A549 (cell line): Measurements from ENCODE around the gene USP24. TPM values are rescaled to one million over a fixed set of nuclear protein-coding genes. Genes with fewer than 3 reads are reported as not detected.

Experiments
- ATAC-seq, 2 experiments: fragments of 200-7000 bp in 1 of 2; fragments of >200 bp in 1 of 2; cut with Nextera tagmentation in 1 of 2; cut with Tn5 transposase in 1 of 2; 3 replicates each; pipeline versions ENCODE4 v1.8.0 to v1.9.1; 2018 to 2020; ENCODE audit warnings: mild to moderate bottlenecking in 1 of 2, moderate library complexity in 1 of 2
- CTCF ChIA-PET: fragments of 300-600 bp; sonication (Branson Sonifier 250); formaldehyde crosslinking; extraction: SDS; loops from one replicate; lab custom pipeline; 2021; ENCODE audit warnings: antibody characterized with exemption, inconsistent platforms; lab: Yijun Ruan, JAX
- POLR2A ChIA-PET: fragments of 350-600 bp; formaldehyde crosslinking; extraction: SDS; loops from one replicate; lab custom pipeline; 2021; ENCODE audit warnings: antibody characterized with exemption, inconsistent platforms; lab: Yijun Ruan, JAX
- DNase-seq, 2 experiments: peaks; one replicate each; pipeline versions ENCODE4 v3.0.0 to v3.0.0-alpha.2; 2011 to 2016; ENCODE audit warnings: low read depth in 1 of 2, low spot score in 1 of 2
- FAIRE-seq: peaks from 2 replicates; lab custom pipeline; 2011; peaks lifted over from hg19 to GRCh38; lab: Jason Lieb, UNC
- H3K27ac ChIP-seq, 2 experiments: fragments of >200 bp; sonication (Bioruptor Twin); formaldehyde crosslinking; 3 replicates each; pipeline ENCODE4 v1.5.1; 2016 to 2017
- H3K4me1 ChIP-seq: fragments of >200 bp; sonication (Bioruptor Twin); formaldehyde crosslinking; 3 replicates; pipeline ENCODE4 v1.6.1; 2016
- H3K4me2 ChIP-seq: fragments of >200 bp; sonication (Bioruptor Twin); formaldehyde crosslinking; 3 replicates; pipeline ENCODE4 v1.6.1; 2016
- H3K4me3 ChIP-seq: fragments of >200 bp; sonication (Bioruptor Twin); formaldehyde crosslinking; 3 replicates; pipeline ENCODE4 v1.5.1; 2016
- H3K9me3 ChIP-seq: fragments of >200 bp; sonication (Bioruptor Twin); formaldehyde crosslinking; 3 replicates; pipeline ENCODE4 v1.6.1; 2016
- CBX2 ChIP-seq: fragments of 200-600 bp; sonication (generic); IDR thresholded peaks from 2 replicates; pipeline ENCODE4 v1.6.1; 2016; ENCODE audit warnings: low read depth, mild to moderate bottlenecking, borderline replicate concordance
- CEBPB ChIP-seq, 2 experiments: fragments of >200 bp in 1 of 2; sonication (Bioruptor Twin) in 1 of 2; formaldehyde crosslinking in 1 of 2; IDR thresholded peaks; 2 replicates each; pipeline ENCODE4 v1.6.1; 2012 to 2016
- CHD2 ChIP-seq: fragments of 150-350 bp; IDR thresholded peaks from 2 replicates; pipeline ENCODE4 v1.6.1; 2014; ENCODE audit warnings: low read length; ENCODE audit not compliant: partially characterized antibody
- E2F6 ChIP-seq: IDR thresholded peaks from 2 replicates; pipeline ENCODE4 v1.6.1; 2012; ENCODE audit warnings: low read depth, borderline replicate concordance
- EHF ChIP-seq: fragments of 250-450 bp; sonication (Bioruptor Pico); IDR thresholded peaks from 2 replicates; pipeline ENCODE4 v1.5.0; 2020; ENCODE audit warnings: mild to moderate bottlenecking
- EHMT2 ChIP-seq: fragments of 200-600 bp; sonication (generic); IDR thresholded peaks from 2 replicates; pipeline ENCODE4 v1.6.1; 2016; ENCODE audit warnings: antibody characterized with exemption, low read depth, mild to moderate bottlenecking, moderate library complexity
- ESRRA ChIP-seq: fragments of 150-350 bp; IDR thresholded peaks from 2 replicates; pipeline ENCODE4 v1.6.1; 2014; ENCODE audit warnings: mild to moderate bottlenecking, low read length, borderline replicate concordance
- FOSL2 ChIP-seq, 2 experiments: fragments of 450-650 bp in 1 of 2; fragments of >200 bp in 1 of 2; sonication (Bioruptor Twin) in 1 of 2; formaldehyde crosslinking; IDR thresholded peaks; 2 replicates each; pipeline versions ENCODE4 v1.5.0 to v1.6.1; 2016 to 2020; ENCODE audit warnings: mild to moderate bottlenecking in 1 of 2, moderate library complexity in 1 of 2
- FOXS1 ChIP-seq: fragments of 250-450 bp; sonication (Bioruptor Pico); IDR thresholded peaks from 2 replicates; pipeline ENCODE4 v1.5.0; 2020; ENCODE audit warnings: mild to moderate bottlenecking, moderate library complexity
- HOXA7 ChIP-seq: fragments of 250-450 bp; sonication (Bioruptor Pico); IDR thresholded peaks from 2 replicates; pipeline ENCODE4 v1.5.0; 2020; ENCODE audit warnings: mild to moderate bottlenecking, moderate library complexity
- HOXB13 ChIP-seq: fragments of 250-450 bp; sonication (Bioruptor Pico); IDR thresholded peaks from 2 replicates; pipeline ENCODE4 v1.5.0; 2020; ENCODE audit warnings: low read depth, mild to moderate bottlenecking, moderate library complexity
- HOXB5 ChIP-seq: fragments of 250-450 bp; sonication (Bioruptor Pico); IDR thresholded peaks from 2 replicates; pipeline ENCODE4 v1.5.0; 2020; ENCODE audit warnings: mild to moderate bottlenecking, moderate library complexity
- JUN ChIP-seq, 2 experiments: fragments of >200 bp; sonication (Bioruptor Twin); formaldehyde crosslinking; IDR thresholded peaks; 2 replicates in 1 of 2; 3 replicates in 1 of 2; pipeline ENCODE4 v1.6.1; 2016 to 2017
- KDM5A ChIP-seq: fragments of 200-600 bp; sonication (generic); IDR thresholded peaks from 2 replicates; pipeline ENCODE4 v1.6.1; 2016; ENCODE audit warnings: antibody characterized with exemption, mild to moderate bottlenecking
- MAZ ChIP-seq: fragments of 150-350 bp; IDR thresholded peaks from 2 replicates; pipeline ENCODE4 v1.6.1; 2014; ENCODE audit warnings: antibody characterized with exemption, low read depth, low read length, borderline replicate concordance
- MYC ChIP-seq: IDR thresholded peaks from 2 replicates; pipeline ENCODE4 v1.6.1; 2012; ENCODE audit warnings: mild to moderate bottlenecking, inconsistent platforms, low read length, improper control_type of control experiment, borderline replicate concordance
- NFE2L2 ChIP-seq: fragments of 150-350 bp; conservative IDR thresholded peaks from 2 replicates; pipeline ENCODE4 v1.6.1; 2014; ENCODE audit warnings: low read length
- NPAS2 ChIP-seq: fragments of 250-450 bp; sonication (Bioruptor Pico); IDR thresholded peaks from 2 replicates; pipeline ENCODE4 v1.8.0; 2022; ENCODE audit warnings: mild to moderate bottlenecking, moderate library complexity, borderline replicate concordance
- NR3C1 ChIP-seq: fragments of >200 bp; sonication (Bioruptor Twin); formaldehyde crosslinking; IDR thresholded peaks from 3 replicates; pipeline ENCODE4 v1.6.1; 2017
- PBX3 ChIP-seq: IDR thresholded peaks from 2 replicates; pipeline ENCODE4 v1.6.1; 2012
- POLR2A ChIP-seq: IDR thresholded peaks from 2 replicates; pipeline ENCODE4 v1.6.1; 2012; ENCODE audit warnings: mild to moderate bottlenecking, low read length
- RAD21 ChIP-seq, 2 experiments: fragments of >200 bp in 1 of 2; sonication (Bioruptor Twin) in 1 of 2; formaldehyde crosslinking in 1 of 2; IDR thresholded peaks in 1 of 2; conservative IDR thresholded peaks in 1 of 2; 2 replicates in 1 of 2; 3 replicates in 1 of 2; pipeline ENCODE4 v1.6.1; 2012 to 2018; ENCODE audit warnings: inconsistent platforms in 1 of 2
- RARB ChIP-seq: fragments of 250-450 bp; sonication (Bioruptor Pico); IDR thresholded peaks from 2 replicates; pipeline ENCODE4 v1.8.0; 2021; ENCODE audit warnings: mild to moderate bottlenecking, moderate library complexity
- SMC3 ChIP-seq: fragments of >200 bp; sonication (Bioruptor Twin); formaldehyde crosslinking; IDR thresholded peaks from 3 replicates; pipeline ENCODE4 v1.6.1; 2018; ENCODE audit warnings: inconsistent platforms
- SREBF2 ChIP-seq: fragments of 450-650 bp; IDR thresholded peaks from 2 replicates; pipeline ENCODE4 v1.6.1; 2014; ENCODE audit warnings: mild to moderate bottlenecking, moderate library complexity
- TFCP2L1 ChIP-seq: fragments of 250-450 bp; sonication (Bioruptor Pico); IDR thresholded peaks from 2 replicates; pipeline ENCODE4 v1.5.0; 2021; ENCODE audit warnings: mild to moderate bottlenecking
- TP53 ChIP-seq: fragments of 250-450 bp; sonication (Bioruptor Pico); IDR thresholded peaks from 2 replicates; pipeline ENCODE4 v1.5.0; 2021; ENCODE audit warnings: mild to moderate bottlenecking, moderate library complexity
- ZSCAN20 ChIP-seq: fragments of 250-450 bp; sonication (Bioruptor Pico); IDR thresholded peaks from 2 replicates; pipeline ENCODE4 v1.8.0; 2022; ENCODE audit warnings: mild to moderate bottlenecking, moderate library complexity
- WGBS: methylation state at CpG from one replicate; pipeline ENCODE4 v1.1.6; 2017; ENCODE audit errors: missing lambda C conversion rate; 5-methylcytosine and 5-hydroxymethylcytosine counted together
- polyA plus RNA-seq, 4 experiments: library from polyadenylated mRNA; depleted of rRNA in 3 of 4; stranded (reverse); fragments of >200 nt; fragmentation: RNase III in 1 of 4; extraction: RNeasy Plus Mini Kit Qiagen cat#74134 plus additional on column Dnase treatment in 1 of 4; gene quantifications; 2 replicates in 3 of 4; 3 replicates in 1 of 4; pipeline ENCODE4 v1.2.3, GENCODE V29; 2011 to 2017
- TF ChIP-seq, protein P1 (sequence below): fragments of >200 bp; sonication (Bioruptor Twin); formaldehyde crosslinking; IDR thresholded peaks from 2 replicates; pipeline ENCODE4 v1.6.1; 2016
- TF ChIP-seq, protein P2 (sequence below): fragments of 450-650 bp; IDR thresholded peaks from 2 replicates; pipeline ENCODE4 v1.6.1; 2014; ENCODE audit warnings: antibody characterized with exemption
- TF ChIP-seq, protein P3 (sequence below): fragments of 250-450 bp; sonication (Bioruptor Pico); IDR thresholded peaks from 2 replicates; pipeline ENCODE4 v1.5.0; 2021; ENCODE audit warnings: mild to moderate bottlenecking, moderate library complexity, borderline replicate concordance

USP24 gene
- polyA plus RNA-seq, 2 of the 4 experiments (the other 2 are of a cell fraction), result 14.7 to 21.7 TPM

DNA sequence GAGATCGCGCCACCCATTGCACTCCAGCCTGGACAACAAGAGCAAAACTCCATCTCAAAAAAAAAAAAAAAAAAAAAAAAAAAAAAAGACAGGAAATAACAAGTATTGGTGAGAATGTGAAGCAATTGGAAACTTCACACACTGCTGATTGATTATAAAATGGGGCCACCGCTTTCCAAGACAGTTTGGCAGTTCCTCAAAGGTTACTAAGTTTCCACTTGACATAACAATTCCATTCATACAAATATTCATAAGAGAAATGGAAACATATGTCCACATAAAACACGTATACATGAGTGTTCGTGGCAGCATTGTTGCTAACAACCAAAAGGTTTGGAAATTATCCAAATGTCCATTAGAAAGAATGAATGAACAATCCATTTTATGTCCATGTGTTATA is 26.3 kb downstream of the USP24 start:
- no peak for FAIRE-seq
- DNase-seq, result no peak
- ChIA-PET CTCF (interaction anchor here (1.1 kb wide), 1 partner anchor 10 kb away, joined by 3 read pairs; no protein-coding TSS in a partner anchor), POLR2A (no interaction called here)
- no peak for ATAC-seq
- 97% methylated on average over 5 of the region's 5 CpGs for WGBS
- H3K4me2 ChIP-seq, result no peak overlapping the region
- no peak overlapping the region for H3K27ac ChIP-seq
- no peak for TF ChIP-seq TP53 (CRISPR knock-in tag)
- TF ChIP-seq, protein P1, sequence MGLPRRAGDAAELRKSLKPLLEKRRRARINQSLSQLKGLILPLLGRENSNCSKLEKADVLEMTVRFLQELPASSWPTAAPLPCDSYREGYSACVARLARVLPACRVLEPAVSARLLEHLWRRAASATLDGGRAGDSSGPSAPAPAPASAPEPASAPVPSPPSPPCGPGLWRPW, result no peak
- TF ChIP-seq SREBF2, result no peak
- no peak for TF ChIP-seq NR3C1
- TF ChIP-seq CEBPB (IDR thresholded peaks at IDR 0.05), result no peak
- no peak for TF ChIP-seq RAD21 (conservative IDR thresholded peaks at IDR 0.05 in 1 of 2, IDR thresholded peaks at IDR 0.05 in 1 of 2)
- TF ChIP-seq RARB (CRISPR knock-in tag), result no peak
- no peak for TF ChIP-seq EHF (CRISPR knock-in tag)
- TF ChIP-seq MYC, result no peak
- no peak for TF ChIP-seq E2F6
- TF ChIP-seq FOXS1 (CRISPR knock-in tag), result no peak
- no peak for TF ChIP-seq NPAS2 (CRISPR knock-in tag)
- TF ChIP-seq KDM5A, result no peak
- TF ChIP-seq JUN (IDR thresholded peaks at IDR 0.05), result no peak
- no peak for TF ChIP-seq HOXB5 (CRISPR knock-in tag)
- TF ChIP-seq PBX3, result no peak
- TF ChIP-seq FOSL2 (IDR thresholded peaks at IDR 0.05), result no peak
- TF ChIP-seq FOSL2 (CRISPR knock-in tag; IDR thresholded peaks at IDR 0.05), result no peak
- TF ChIP-seq, protein P2, sequence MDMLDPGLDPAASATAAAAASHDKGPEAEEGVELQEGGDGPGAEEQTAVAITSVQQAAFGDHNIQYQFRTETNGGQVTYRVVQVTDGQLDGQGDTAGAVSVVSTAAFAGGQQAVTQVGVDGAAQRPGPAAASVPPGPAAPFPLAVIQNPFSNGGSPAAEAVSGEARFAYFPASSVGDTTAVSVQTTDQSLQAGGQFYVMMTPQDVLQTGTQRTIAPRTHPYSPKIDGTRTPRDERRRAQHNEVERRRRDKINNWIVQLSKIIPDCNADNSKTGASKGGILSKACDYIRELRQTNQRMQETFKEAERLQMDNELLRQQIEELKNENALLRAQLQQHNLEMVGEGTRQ, result no peak
- H3K4me1 ChIP-seq, result peaks cover 11% of the 10 kb centered on the region; the same call in 2 of the 3 replicates
- peaks cover 13% of the 10 kb centered on the region for H3K9me3 ChIP-seq
- H3K4me3 ChIP-seq, result no peak overlapping the region

DNA sequence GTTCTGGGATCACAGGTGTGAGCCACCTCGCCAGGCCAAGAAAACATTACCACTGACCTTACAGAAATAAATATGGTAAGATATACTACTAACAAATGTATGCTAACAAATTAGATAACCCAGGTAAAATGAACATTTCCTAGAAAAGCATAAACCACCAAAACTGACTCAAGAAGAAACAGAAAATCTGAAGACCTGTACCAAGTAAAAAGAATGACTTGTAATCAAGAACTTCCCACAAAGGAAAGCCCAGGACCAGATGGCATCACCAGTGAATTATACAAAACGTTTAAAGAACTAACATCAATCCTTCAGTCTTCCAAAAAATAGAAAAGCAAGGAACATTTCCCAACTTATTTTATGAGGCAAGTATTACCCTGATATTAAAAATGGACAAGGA is 29.3 kb downstream of the USP24 start:
- H3K9me3 ChIP-seq, result peaks cover 19% of the 10 kb centered on the region
- 100% methylated on average over 2 of the region's 2 CpGs for WGBS
- H3K4me3 ChIP-seq, result no peak overlapping the region
- peaks cover under 1% of the 10 kb centered on the region; the same call in 1 of the 3 replicates for H3K4me1 ChIP-seq
- CTCF ChIA-PET, result interaction anchor here (0.7 kb wide), 1 partner anchor 828 kb away, joined by 3 read pairs; no protein-coding TSS in a partner anchor
- TF ChIP-seq NFE2L2, result no peak
- no peak for TF ChIP-seq CHD2
- TF ChIP-seq POLR2A, result no peak
- TF ChIP-seq EHMT2, result no peak
- no peak for TF ChIP-seq TFCP2L1 (CRISPR knock-in tag)
- TF ChIP-seq, protein P3, sequence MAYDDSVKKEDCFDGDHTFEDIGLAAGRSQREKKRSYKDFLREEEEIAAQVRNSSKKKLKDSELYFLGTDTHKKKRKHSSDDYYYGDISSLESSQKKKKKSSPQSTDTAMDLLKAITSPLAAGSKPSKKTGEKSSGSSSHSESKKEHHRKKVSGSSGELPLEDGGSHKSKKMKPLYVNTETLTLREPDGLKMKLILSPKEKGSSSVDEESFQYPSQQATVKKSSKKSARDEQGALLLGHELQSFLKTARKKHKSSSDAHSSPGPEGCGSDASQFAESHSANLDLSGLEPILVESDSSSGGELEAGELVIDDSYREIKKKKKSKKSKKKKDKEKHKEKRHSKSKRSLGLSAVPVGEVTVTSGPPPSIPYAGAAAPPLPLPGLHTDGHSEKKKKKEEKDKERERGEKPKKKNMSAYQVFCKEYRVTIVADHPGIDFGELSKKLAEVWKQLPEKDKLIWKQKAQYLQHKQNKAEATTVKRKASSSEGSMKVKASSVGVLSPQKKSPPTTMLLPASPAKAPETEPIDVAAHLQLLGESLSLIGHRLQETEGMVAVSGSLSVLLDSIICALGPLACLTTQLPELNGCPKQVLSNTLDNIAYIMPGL, result no peak
- no peak for TF ChIP-seq MAZ
- no peak for TF ChIP-seq SMC3
- no peak for TF ChIP-seq HOXA7 (CRISPR knock-in tag)
- TF ChIP-seq KDM5A, result no peak
- TF ChIP-seq CBX2, result no peak
- no peak for TF ChIP-seq HOXB13 (CRISPR knock-in tag)
- TF ChIP-seq ESRRA, result no peak
- TF ChIP-seq ZSCAN20 (CRISPR knock-in tag), result no peak
- POLR2A ChIA-PET, result no interaction called here
- DNase-seq (no peak), ATAC-seq (no peak), FAIRE-seq (no peak)
- H3K4me2 ChIP-seq, result no peak overlapping the region
- H3K27ac ChIP-seq, result no peak overlapping the region
